HepG2 (cell line): ENCODE results near the gene EDN3. TPM values are rescaled to one million over a fixed set of nuclear protein-coding genes. Genes with fewer than 3 reads are reported as not detected.

Experiments
- ATAC-seq: fragments of 200-7000 bp; cut with Tn5 transposase; 3 replicates; pipeline ENCODE4 v1.9.1; 2020; ENCODE audit warnings: mild to moderate bottlenecking, moderate library complexity
- BruUV-seq: library from RNA; stranded (reverse); fragments of 400-500 nt; replicated peaks from 2 replicates; lab custom pipeline; 2021; lab: Mats Ljungman, UMichigan
- CTCF ChIA-PET: fragments of 300-600 bp; formaldehyde crosslinking; extraction: SDS; loops from one replicate; lab custom pipeline; 2021; ENCODE audit warnings: low total read pairs, inconsistent platforms, low intra/inter-chr PET ratio; lab: Yijun Ruan, JAX
- POLR2A ChIA-PET: fragments of 350-600 bp; sonication (Branson Sonifier 250); formaldehyde crosslinking; loops from one replicate; lab custom pipeline; 2020; ENCODE audit warnings: antibody characterized with exemption, inconsistent platforms; lab: Yijun Ruan, JAX
- DNase-seq: peaks from one replicate; pipeline ENCODE4 v3.0.0-alpha.2; 2015; ENCODE audit warnings: low spot score
- FAIRE-seq: peaks from 3 replicates; lab custom pipeline; 2011; peaks lifted over from hg19 to GRCh38; lab: Jason Lieb, UNC
- H2AFZ ChIP-seq: one replicate; pipeline ENCODE4 v1.6.1; 2011; ENCODE audit warnings: low read length, inconsistent platforms
- H3K27ac ChIP-seq: fragments of 300-600 bp; 3 replicates; pipeline ENCODE4 v1.8.0; 2011; ENCODE audit warnings: mixed run types, mild to moderate bottlenecking, mixed read lengths, low read length, inconsistent platforms; ENCODE audit not compliant: insufficient read depth; ENCODE audit errors: extremely low read length
- H3K27me3 ChIP-seq, 2 experiments: fragments of 200-600 bp in 1 of 2; 2 replicates in 1 of 2; 3 replicates in 1 of 2; pipeline versions ENCODE4 v1.6.0 to v1.8.0; 2011; ENCODE audit warnings: low read length in 2 of 2, mild to moderate bottlenecking in 2 of 2, moderate library complexity in 2 of 2, inconsistent platforms in 1 of 2; ENCODE audit not compliant: insufficient read depth in 2 of 2, control insufficient read depth in 1 of 2
- H3K36me3 ChIP-seq, 2 experiments: fragments of 200-600 bp in 1 of 2; replicated peaks in 1 of 2; 2 replicates in 1 of 2; 3 replicates in 1 of 2; pipeline versions ENCODE4 v1.5.1 to v1.8.0; 2011; ENCODE audit warnings: low read length in 2 of 2, inconsistent platforms in 1 of 2; ENCODE audit not compliant: insufficient read depth in 2 of 2, control insufficient read depth in 1 of 2
- H3K4me1 ChIP-seq: 2 replicates; pipeline ENCODE4 v1.5.1; 2012; ENCODE audit warnings: low read length, inconsistent platforms; ENCODE audit not compliant: insufficient read depth
- H3K4me2 ChIP-seq: 2 replicates; pipeline ENCODE4 v1.6.0; 2011; ENCODE audit warnings: low read depth, low read length, inconsistent platforms
- H3K4me3 ChIP-seq, 3 experiments: fragments of 200-600 bp in 1 of 3; sonication (generic), shearing (Covaris generic) in 1 of 3; replicated peaks in 1 of 3; 2 replicates each; pipeline ENCODE4 v1.5.1; 2011 to 2016; ENCODE audit warnings: low read length in 3 of 3, inconsistent platforms in 2 of 3, low read depth in 2 of 3, mild to moderate bottlenecking in 2 of 3, control low read depth in 1 of 3, mixed read lengths in 1 of 3; ENCODE audit not compliant: insufficient read depth in 1 of 3
- H3K79me2 ChIP-seq: one replicate; pipeline ENCODE4 v1.6.1; 2011; ENCODE audit warnings: low read length, inconsistent platforms; ENCODE audit not compliant: insufficient read depth
- H3K9ac ChIP-seq: 2 replicates; pipeline ENCODE4 v1.6.0; 2011; ENCODE audit warnings: mild to moderate bottlenecking, low read depth, low read length, inconsistent platforms; ENCODE audit not compliant: insufficient read depth
- H3K9me3 ChIP-seq: 2 replicates; pipeline ENCODE4 v1.5.1; 2012; ENCODE audit warnings: mild to moderate bottlenecking, low read length
- H4K20me1 ChIP-seq: 2 replicates; pipeline ENCODE4 v1.6.0; 2011; ENCODE audit warnings: inconsistent platforms, mild to moderate bottlenecking, low read length, moderate library complexity; ENCODE audit not compliant: insufficient read depth
- CHD2 ChIP-seq: IDR thresholded peaks from 2 replicates; pipeline ENCODE4 v1.6.1; 2011; ENCODE audit warnings: low read depth, low read length, improper control_type of control experiment
- PAX8 ChIP-seq: sonication (generic); formaldehyde crosslinking; IDR thresholded peaks from 2 replicates; pipeline ENCODE4 v1.8.0; 2022; ENCODE audit warnings: mild to moderate bottlenecking, missing genetic modification reagents, borderline replicate concordance
- SMC3 ChIP-seq: IDR thresholded peaks from 2 replicates; pipeline ENCODE4 v1.6.1; 2011; ENCODE audit warnings: low read length, improper control_type of control experiment
- SP1 ChIP-seq, 2 experiments: fragments of 450-650 bp in 1 of 2; sonication (generic) in 1 of 2; formaldehyde crosslinking in 1 of 2; IDR thresholded peaks; 2 replicates each; pipeline versions ENCODE4 v1.4.0 to v1.6.1; 2016 to 2020; ENCODE audit warnings: missing genetic modification reagents in 1 of 2
- SP5 ChIP-seq: IDR thresholded peaks from 2 replicates; pipeline ENCODE4 v1.6.1; 2016; ENCODE audit warnings: low read depth, borderline replicate concordance
- TRIM24 ChIP-seq: sonication (generic); formaldehyde crosslinking; IDR thresholded peaks from 2 replicates; pipeline ENCODE4 v1.8.0; 2022; ENCODE audit warnings: mild to moderate bottlenecking, missing genetic modification reagents
- ZNF572 ChIP-seq: sonication (generic); formaldehyde crosslinking; IDR thresholded peaks from 2 replicates; pipeline ENCODE4 v1.5.1; 2020; ENCODE audit warnings: mild to moderate bottlenecking, missing genetic modification reagents
- WGBS: methylation state at CpG from one replicate; pipeline ENCODE4 v1.1.6; 2017; ENCODE audit warnings: low lambda C conversion rate; 5-methylcytosine and 5-hydroxymethylcytosine counted together
- in situ Hi-C: cut with HindIII; loops from 2 replicates; pipeline ENCODE4 v1.10.0; 2017; ENCODE audit warnings: low pct_unique_long_range_greater_than_20kb; ENCODE audit not compliant: extremely low pct_ligation_motif_present
- intact Hi-C: fragments of 100-400 bp; cut with micrococcal nuclease; formaldehyde crosslinking; loops from one replicate; pipeline ENCODE4 v1.10.0; 2022; ENCODE audit not compliant: unreplicated experiment
- polyA plus RNA-seq, 8 experiments: library from polyadenylated mRNA; depleted of rRNA in 3 of 8; stranded (reverse) in 7 of 8; unstranded in 1 of 8; fragments of >200 nt; fragmentation: Illumina TruSeq in 4 of 8; extraction: Trizol in 4 of 8; gene quantifications; 2 replicates each; pipeline versions ENCODE4 v1.2.1 to v1.2.3, GENCODE V29; 2011 to 2016; ENCODE audit warnings: low read depth in 4 of 8, missing spikeins in 1 of 8, mixed read lengths in 1 of 8; ENCODE audit not compliant: insufficient read depth in 1 of 8
- total RNA-seq, 5 experiments: library from RNA; depleted of rRNA; stranded (reverse); fragments of >200 nt; fragmentation: Illumina TruSeq; extraction: Trizol; gene quantifications; 2 replicates each; pipeline ENCODE4 v1.2.3, GENCODE V29; 2016; ENCODE audit warnings: low read depth in 1 of 5
- TF ChIP-seq, protein P1 (sequence below): sonication (generic); formaldehyde crosslinking; IDR thresholded peaks from 2 replicates; pipeline ENCODE4 v1.8.1; 2023; ENCODE audit warnings: mild to moderate bottlenecking, missing genetic modification reagents
- TF ChIP-seq, protein P2 (sequence below): sonication (generic); formaldehyde crosslinking; IDR thresholded peaks from 2 replicates; pipeline ENCODE4 v1.8.1; 2023; ENCODE audit warnings: mild to moderate bottlenecking, missing genetic modification reagents, borderline replicate concordance

Gene EDN3
- total and polyA plus RNA-seq, 2 of the 13 experiments (the other 11 are each of a cell fraction or from before 2014, with no cell fraction given), result not detected

DNA sequence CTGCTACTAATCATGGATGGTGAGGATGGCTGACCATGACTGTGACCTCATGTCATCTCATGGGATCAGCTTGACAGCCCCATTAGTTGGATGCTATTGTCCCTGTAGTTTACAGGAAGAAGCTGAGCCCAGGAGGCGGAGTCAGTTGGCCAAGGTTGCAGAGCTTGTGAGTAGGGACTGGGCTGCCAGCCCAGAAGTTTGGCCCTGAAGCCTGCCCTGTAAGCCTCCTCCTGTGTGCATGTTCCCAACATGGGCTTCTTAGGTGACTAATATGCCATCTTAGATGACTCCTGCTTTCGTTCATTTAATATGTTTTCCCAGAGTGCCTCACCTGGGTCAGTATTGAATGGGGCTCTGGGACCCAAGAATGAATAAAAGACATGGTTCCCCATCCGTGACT, 6.9 kb downstream of the EDN3 start (continued):
- no peak for TF ChIP-seq SP5
- TF ChIP-seq, protein P1, sequence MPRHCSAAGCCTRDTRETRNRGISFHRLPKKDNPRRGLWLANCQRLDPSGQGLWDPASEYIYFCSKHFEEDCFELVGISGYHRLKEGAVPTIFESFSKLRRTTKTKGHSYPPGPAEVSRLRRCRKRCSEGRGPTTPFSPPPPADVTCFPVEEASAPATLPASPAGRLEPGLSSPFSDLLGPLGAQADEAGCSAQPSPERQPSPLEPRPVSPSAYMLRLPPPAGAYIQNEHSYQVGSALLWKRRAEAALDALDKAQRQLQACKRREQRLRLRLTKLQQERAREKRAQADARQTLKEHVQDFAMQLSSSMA (CRISPR knock-in tag), result no peak
- TF ChIP-seq TRIM24 (CRISPR knock-in tag), result no peak
- no peak for TF ChIP-seq SMC3
- no peak for TF ChIP-seq PAX8 (CRISPR knock-in tag)

DNA sequence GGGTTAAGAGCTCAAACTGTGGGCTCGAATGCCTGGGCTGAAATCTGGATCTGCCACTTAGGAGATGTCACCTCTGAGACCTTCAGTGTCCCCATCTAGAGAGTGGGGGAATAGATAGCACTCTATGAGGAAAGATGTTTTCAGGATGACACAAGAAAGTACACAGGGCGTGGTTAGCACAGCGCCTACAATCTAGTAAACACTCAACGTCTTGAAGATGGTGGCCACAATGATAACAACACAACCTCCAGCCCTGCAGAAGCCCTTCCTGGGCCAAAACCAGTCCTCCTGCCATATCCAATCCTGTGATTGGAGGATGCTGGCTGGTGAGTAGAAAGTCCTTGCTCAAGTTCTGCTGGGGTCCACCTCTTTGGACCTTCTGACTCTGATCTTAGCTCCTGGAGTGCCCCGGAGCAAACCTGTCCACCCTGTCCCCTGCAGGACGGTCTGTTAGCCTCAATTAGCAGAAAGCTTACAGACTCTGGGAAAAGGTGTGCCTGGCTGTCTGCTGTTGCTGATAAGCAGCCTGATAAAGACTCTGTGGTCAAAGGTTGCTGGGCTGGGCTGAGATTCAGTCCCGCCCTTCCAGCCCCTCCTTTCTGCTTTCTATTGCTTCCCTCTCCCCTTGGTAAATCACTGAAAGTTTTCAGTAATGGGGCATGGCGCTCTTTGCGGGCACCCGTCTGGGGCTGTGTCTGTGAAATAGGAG, 8.2 kb downstream of the EDN3 start:
- POLR2A ChIA-PET, result no interaction called here
- TF ChIP-seq SP1 (IDR thresholded peaks at IDR 0.05) (no peak), SP1 (CRISPR knock-in tag; IDR thresholded peaks at IDR 0.05) (no peak), ZNF572 (CRISPR knock-in tag) (no peak), CHD2 (no peak)
- TF ChIP-seq, protein P2, sequence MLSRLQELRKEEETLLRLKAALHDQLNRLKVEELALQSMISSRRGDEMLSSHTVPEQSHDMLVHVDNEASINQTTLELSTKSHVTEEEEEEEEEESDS (CRISPR knock-in tag), result no peak
- ATAC-seq, result peak; percentile 54
- DNase-seq, result no peak
- Histone ChIP-seq H3K27ac (no peak overlapping the region), H3K4me1 (no peaks in the 10 kb centered on the region), H3K4me2 (no peak overlapping the region), H3K36me3 (no peaks in the 10 kb centered on the region), H3K27me3 (peaks cover 0 to 17% of the 10 kb centered on the region in 2 experiments; a peak in 3 of 5 replicates), H4K20me1 (no peaks in the 10 kb centered on the region), H3K4me3 (no peak overlapping the region), H3K79me2 (no peaks in the 10 kb centered on the region), H3K9ac (no peak overlapping the region), H2AFZ (no peak overlapping the region), H3K9me3 (no peaks in the 10 kb centered on the region)
- FAIRE-seq, result peak; percentile 18
- intact Hi-C loops, result no loop called here
- WGBS, result 24% methylated on average over 10 of the region's 10 CpGs
- CTCF ChIA-PET, result no interaction called here
- in situ Hi-C loops, result no loop called here
- BruUV-seq, result no TSS peak
